ENCODE measurements around the gene ERCC6L2. TPM values are rescaled to one million over a fixed set of nuclear protein-coding genes. Genes with fewer than 3 reads are reported as not detected.

The ERCC6L2 gene
- total RNA-seq, 1 donor from 2014 or later: 49.5 TPM

DNA sequence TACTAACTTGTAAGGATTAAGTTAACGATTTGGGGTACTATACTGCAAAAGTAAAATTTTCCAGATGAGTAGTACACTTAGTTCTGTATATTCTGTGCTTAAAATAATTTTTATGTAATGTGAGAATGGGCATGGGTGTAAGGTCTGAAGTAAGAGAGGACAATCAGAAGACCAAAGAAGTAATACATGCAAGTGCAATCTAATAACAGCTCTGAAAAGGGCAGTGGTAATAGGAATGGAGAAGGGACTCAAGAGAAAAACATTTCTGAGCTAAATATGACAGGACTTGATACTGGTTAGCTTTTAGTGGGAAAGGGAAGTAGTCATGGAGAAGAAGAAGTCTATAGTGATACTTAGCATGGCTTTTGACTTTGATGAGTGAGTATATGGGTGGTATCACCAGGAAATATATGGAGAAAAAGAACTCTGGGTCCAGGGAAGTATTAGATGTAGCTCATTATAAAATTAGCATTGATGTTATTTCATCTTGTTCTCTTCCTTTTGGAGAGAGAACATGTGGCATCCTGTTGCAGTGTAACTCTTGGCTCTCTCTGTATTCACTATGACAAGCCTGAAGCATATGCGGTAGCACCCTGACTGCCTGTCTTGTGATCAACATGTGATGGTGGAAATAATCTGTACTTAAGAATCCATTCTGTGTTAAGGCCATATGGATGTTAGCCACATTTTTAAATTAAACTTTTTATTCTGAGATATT, 60.5 kb downstream of the ERCC6L2 start:
- no peak overlapping the region for H3K27ac Mint-ChIP-seq
- peaks cover 14% of the 10 kb centered on the region for H3K9me3 Mint-ChIP-seq (ENCODE audit: low read depth)
- H3K4me1 Mint-ChIP-seq (ENCODE audit: low read depth): no peaks in the 10 kb centered on the region
- peaks cover 59% of the 10 kb centered on the region for H3K36me3 Mint-ChIP-seq (ENCODE audit: insufficient read depth)
- no peaks in the 10 kb centered on the region for H3K27me3 Mint-ChIP-seq
- TF ChIP-seq, protein P1, sequence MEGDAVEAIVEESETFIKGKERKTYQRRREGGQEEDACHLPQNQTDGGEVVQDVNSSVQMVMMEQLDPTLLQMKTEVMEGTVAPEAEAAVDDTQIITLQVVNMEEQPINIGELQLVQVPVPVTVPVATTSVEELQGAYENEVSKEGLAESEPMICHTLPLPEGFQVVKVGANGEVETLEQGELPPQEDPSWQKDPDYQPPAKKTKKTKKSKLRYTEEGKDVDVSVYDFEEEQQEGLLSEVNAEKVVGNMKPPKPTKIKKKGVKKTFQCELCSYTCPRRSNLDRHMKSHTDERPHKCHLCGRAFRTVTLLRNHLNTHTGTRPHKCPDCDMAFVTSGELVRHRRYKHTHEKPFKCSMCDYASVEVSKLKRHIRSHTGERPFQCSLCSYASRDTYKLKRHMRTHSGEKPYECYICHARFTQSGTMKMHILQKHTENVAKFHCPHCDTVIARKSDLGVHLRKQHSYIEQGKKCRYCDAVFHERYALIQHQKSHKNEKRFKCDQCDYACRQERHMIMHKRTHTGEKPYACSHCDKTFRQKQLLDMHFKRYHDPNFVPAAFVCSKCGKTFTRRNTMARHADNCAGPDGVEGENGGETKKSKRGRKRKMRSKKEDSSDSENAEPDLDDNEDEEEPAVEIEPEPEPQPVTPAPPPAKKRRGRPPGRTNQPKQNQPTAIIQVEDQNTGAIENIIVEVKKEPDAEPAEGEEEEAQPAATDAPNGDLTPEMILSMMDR (IDR thresholded peaks at IDR 0.05; ENCODE audit: unreplicated experiment): no peak
- DNase-seq (ENCODE audit: low spot score, unreplicated experiment): no peak
- H3K4me3 Mint-ChIP-seq (ENCODE audit: low read depth): no peak overlapping the region

DNA sequence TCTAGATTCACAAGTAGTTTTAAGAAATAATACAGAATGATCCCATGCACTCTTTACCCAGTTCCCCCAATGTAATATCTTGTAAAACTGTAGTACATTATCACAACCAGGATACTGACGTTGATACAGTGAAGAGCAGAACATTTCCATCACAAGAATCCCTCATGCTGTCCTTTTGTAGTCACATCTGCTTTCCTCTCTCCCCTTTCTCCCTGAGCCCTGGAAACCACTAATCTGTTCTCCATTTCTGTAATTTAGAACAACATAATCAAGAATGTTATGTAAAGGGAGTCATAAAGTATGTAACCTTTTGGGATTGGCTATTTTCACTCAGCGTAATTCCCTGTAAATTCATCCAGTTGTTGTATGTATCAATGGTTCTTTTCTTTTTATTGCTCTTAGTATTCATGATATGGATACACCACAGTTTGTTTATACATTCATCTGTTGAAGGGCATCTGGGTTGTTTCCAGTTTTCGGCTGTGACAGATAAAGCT, 61.1 kb downstream of the ERCC6L2 start:
- no peak for DNase-seq (ENCODE audit: low spot score, unreplicated experiment)
- Mint-ChIP-seq H3K27me3 (no peaks in the 10 kb centered on the region), H3K4me3 (ENCODE audit: low read depth) (no peak overlapping the region), H3K4me1 (ENCODE audit: low read depth) (no peaks in the 10 kb centered on the region), H3K9me3 (ENCODE audit: low read depth) (peaks cover 14% of the 10 kb centered on the region), H3K36me3 (ENCODE audit: insufficient read depth) (peaks cover 57% of the 10 kb centered on the region), H3K27ac (no peak overlapping the region)
- TF ChIP-seq, protein P1 (IDR thresholded peaks at IDR 0.05; ENCODE audit: unreplicated experiment): no peak

DNA sequence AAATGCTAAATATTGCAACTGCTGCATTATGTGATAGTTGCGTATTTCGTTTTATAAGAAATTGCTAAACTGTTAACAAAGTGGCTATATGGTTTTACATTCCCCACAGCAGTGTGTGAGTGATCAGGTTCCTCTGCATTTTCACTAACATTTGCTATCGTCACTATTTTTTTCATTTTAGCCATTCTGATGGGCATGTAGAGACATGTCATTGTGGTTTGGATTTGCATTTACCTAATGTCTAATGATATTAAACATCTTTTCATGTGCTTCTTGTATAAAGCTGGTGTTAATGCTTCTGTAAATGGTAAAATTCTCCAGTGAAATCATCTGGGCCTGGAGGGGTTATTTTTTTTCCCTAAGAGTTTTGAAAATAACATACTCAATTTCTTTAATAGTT, 61.6 kb downstream of the ERCC6L2 start:
- Mint-ChIP-seq H3K4me1 (ENCODE audit: low read depth) (no peaks in the 10 kb centered on the region), H3K27ac (no peak overlapping the region), H3K4me3 (ENCODE audit: low read depth) (no peak overlapping the region), H3K9me3 (ENCODE audit: low read depth) (peaks cover 14% of the 10 kb centered on the region), H3K27me3 (no peaks in the 10 kb centered on the region), H3K36me3 (ENCODE audit: insufficient read depth) (peaks cover 59% of the 10 kb centered on the region)
- DNase-seq (ENCODE audit: low spot score, unreplicated experiment): no peak
- TF ChIP-seq, protein P1 (IDR thresholded peaks at IDR 0.05; ENCODE audit: unreplicated experiment): no peak

DNA sequence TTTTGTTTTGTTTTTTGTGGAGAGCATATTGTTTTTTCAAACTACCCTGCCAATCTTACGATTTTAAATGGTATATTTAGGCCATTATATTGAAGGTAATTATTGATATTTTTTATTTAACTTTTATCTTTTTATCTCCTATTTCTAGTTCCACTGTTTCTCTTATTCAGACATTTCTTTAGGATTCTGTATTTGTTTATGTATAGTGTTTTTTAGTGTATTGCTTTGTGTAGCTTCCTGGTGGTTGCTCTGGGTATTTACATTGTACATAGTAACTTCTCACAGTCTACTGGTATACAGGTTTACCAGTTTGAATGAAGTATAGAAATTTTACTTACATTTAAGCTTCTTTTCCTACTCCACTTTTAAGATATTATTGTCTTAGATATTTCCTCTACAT, 63.2 kb downstream of the ERCC6L2 start:
- peaks cover 60% of the 10 kb centered on the region for H3K36me3 Mint-ChIP-seq (ENCODE audit: insufficient read depth)
- H3K4me3 Mint-ChIP-seq (ENCODE audit: low read depth): no peak overlapping the region
- no peak for DNase-seq (ENCODE audit: low spot score, unreplicated experiment)
- no peak overlapping the region for H3K27ac Mint-ChIP-seq
- H3K9me3 Mint-ChIP-seq (ENCODE audit: low read depth): peaks cover 14% of the 10 kb centered on the region
- TF ChIP-seq, protein P1 (IDR thresholded peaks at IDR 0.05; ENCODE audit: unreplicated experiment): peak; percentile 7
- H3K27me3 Mint-ChIP-seq: no peaks in the 10 kb centered on the region
- H3K4me1 Mint-ChIP-seq (ENCODE audit: low read depth): no peaks in the 10 kb centered on the region

DNA sequence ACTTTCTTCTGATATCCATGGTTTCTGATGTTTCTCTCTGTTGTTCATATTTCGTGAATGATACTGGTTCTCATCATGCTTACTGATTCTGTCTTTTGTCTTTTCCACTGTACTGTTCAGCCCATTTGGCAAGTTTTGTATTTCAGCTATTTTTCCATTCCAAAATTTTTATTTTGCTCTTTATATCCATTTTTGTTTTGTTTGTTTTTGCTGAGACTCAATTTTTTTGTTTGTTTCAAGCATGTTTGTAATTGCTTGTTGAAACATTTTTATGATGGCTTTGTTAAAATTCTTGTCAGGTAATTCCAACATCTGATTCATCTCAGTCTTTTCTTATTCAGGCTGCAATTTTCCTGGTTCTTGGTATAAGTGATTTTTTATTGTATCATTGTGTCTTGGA, 64.0 kb downstream of the ERCC6L2 start:
- Mint-ChIP-seq H3K36me3 (ENCODE audit: insufficient read depth) (peaks cover 65% of the 10 kb centered on the region), H3K4me1 (ENCODE audit: low read depth) (no peaks in the 10 kb centered on the region), H3K4me3 (ENCODE audit: low read depth) (no peak overlapping the region), H3K27me3 (no peaks in the 10 kb centered on the region), H3K27ac (no peak overlapping the region), H3K9me3 (ENCODE audit: low read depth) (peaks cover 14% of the 10 kb centered on the region)
- TF ChIP-seq, protein P1 (IDR thresholded peaks at IDR 0.05; ENCODE audit: unreplicated experiment): no peak
- DNase-seq (ENCODE audit: low spot score, unreplicated experiment): no peak
